ENCODE data around the gene FAM161A. TPM values are rescaled to one million over a fixed set of nuclear protein-coding genes. Genes with fewer than 3 reads are reported as not detected.
"Not testable (repeated sequence)": the region's sequence is repeated elsewhere in the genome, so short reads cannot be mapped to it uniquely, and the experiment has no call there.

FAM161A gene
- total RNA-seq, 1 donor from 2014 or later = 2.8 TPM

DNA sequence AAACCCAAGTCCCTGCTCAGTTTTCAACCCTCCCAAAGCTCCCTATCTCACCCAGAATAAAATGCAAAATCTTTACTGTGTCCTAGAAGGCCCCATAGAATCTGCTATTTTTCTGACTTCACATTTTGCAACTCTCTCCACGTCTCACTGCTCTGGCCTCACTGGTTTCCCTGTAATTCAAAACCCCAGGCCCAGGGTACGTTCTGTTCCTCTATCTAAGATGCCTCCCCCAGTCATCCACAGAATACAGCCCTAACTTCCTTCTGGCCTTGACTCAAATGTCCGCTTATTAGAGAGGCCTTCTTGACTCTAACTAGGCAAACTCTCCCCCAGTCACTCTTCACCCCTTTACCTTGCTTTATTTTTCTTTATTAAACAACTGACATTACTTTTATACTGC lies 42.0 kb downstream of the FAM161A start:
- peaks cover 4% of the 10 kb centered on the region for H3K27me3 ChIP-seq (ENCODE audit: insufficient read depth, low read length)
- Mint-ChIP-seq H3K9me3 (ENCODE audit: unreplicated experiment) (peaks cover 2% of the 10 kb centered on the region), H3K36me3 (ENCODE audit: low read depth, unreplicated experiment) (peaks cover 6% of the 10 kb centered on the region), H3K4me1 (ENCODE audit: low read depth, unreplicated experiment) (peaks cover 2% of the 10 kb centered on the region), H3K27ac (ENCODE audit: unreplicated experiment) (no peak overlapping the region), H3K4me3 (ENCODE audit: unreplicated experiment) (no peak overlapping the region), H3K27me3 (ENCODE audit: low read depth, unreplicated experiment) (peaks cover 16% of the 10 kb centered on the region)
- H3K4me2 ChIP-seq (ENCODE audit: low read length) = no peak overlapping the region
- no peaks in the 10 kb centered on the region for H3K9me3 ChIP-seq (ENCODE audit: insufficient read depth, low read depth, low read length)
- no peaks in the 10 kb centered on the region for H3K36me3 ChIP-seq (ENCODE audit: insufficient read depth, low read length)
- DNase-seq (ENCODE audit: low read depth) (no peak), FAIRE-seq (no peak)
- no peak overlapping the region for H3K9ac ChIP-seq (ENCODE audit: low read length)
- no peak for TF ChIP-seq EZH2 (IDR thresholded peaks at IDR 0.05; ENCODE audit: insufficient read depth, low read length)
- TF ChIP-seq, protein P1, sequence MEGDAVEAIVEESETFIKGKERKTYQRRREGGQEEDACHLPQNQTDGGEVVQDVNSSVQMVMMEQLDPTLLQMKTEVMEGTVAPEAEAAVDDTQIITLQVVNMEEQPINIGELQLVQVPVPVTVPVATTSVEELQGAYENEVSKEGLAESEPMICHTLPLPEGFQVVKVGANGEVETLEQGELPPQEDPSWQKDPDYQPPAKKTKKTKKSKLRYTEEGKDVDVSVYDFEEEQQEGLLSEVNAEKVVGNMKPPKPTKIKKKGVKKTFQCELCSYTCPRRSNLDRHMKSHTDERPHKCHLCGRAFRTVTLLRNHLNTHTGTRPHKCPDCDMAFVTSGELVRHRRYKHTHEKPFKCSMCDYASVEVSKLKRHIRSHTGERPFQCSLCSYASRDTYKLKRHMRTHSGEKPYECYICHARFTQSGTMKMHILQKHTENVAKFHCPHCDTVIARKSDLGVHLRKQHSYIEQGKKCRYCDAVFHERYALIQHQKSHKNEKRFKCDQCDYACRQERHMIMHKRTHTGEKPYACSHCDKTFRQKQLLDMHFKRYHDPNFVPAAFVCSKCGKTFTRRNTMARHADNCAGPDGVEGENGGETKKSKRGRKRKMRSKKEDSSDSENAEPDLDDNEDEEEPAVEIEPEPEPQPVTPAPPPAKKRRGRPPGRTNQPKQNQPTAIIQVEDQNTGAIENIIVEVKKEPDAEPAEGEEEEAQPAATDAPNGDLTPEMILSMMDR (IDR thresholded peaks at IDR 0.05; ENCODE audit: insufficient read depth, low read depth, low read length) = no peak
- H3K4me3 ChIP-seq (ENCODE audit: insufficient read depth, low read depth, low read length) = no peak overlapping the region
- H3K79me2 ChIP-seq (ENCODE audit: insufficient read depth, low read length) = no peaks in the 10 kb centered on the region
- H3K27ac ChIP-seq (ENCODE audit: low read depth, low read length) = no peak overlapping the region
- no peaks in the 10 kb centered on the region for H4K20me1 ChIP-seq (ENCODE audit: insufficient read depth, low read length)
- no peaks in the 10 kb centered on the region for H3K4me1 ChIP-seq (ENCODE audit: insufficient read depth, low read length)
- no peak overlapping the region for H2AFZ ChIP-seq (ENCODE audit: low read depth, low read length)

DNA sequence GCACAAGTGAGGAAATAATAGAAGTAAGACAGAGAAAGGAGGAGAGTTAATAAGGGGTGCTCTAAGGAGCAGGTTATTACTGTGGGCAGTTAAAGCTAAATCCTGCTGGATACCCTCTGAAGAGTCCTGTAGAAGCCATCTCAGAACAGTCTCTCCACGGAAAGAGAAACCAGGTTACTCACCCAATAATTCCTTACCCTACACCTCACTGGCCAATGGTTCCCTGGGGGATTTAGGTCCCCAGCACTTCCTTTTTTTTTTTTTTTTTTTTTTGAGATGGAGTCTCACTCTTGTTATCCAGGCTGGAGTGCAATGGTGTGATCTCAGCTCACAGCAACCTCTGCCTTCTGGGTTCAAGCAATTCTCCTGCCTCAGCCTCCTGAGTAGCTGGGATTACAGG lies 43.7 kb downstream of the FAM161A start:
- not testable (repeated sequence) for H3K27ac ChIP-seq (ENCODE audit: low read depth, low read length); H3K4me2 ChIP-seq (ENCODE audit: low read length); H3K36me3 Mint-ChIP-seq (ENCODE audit: low read depth, unreplicated experiment); H4K20me1 ChIP-seq (ENCODE audit: insufficient read depth, low read length); H3K27ac Mint-ChIP-seq (ENCODE audit: unreplicated experiment); H3K79me2 ChIP-seq (ENCODE audit: insufficient read depth, low read length); H3K27me3 ChIP-seq (ENCODE audit: insufficient read depth, low read length); H2AFZ ChIP-seq (ENCODE audit: low read depth, low read length); H3K4me1 ChIP-seq (ENCODE audit: insufficient read depth, low read length); H3K4me1 Mint-ChIP-seq (ENCODE audit: low read depth, unreplicated experiment); FAIRE-seq; H3K9ac ChIP-seq (ENCODE audit: low read length); DNase-seq (ENCODE audit: low read depth); H3K36me3 ChIP-seq (ENCODE audit: insufficient read depth, low read length); H3K9me3 Mint-ChIP-seq (ENCODE audit: unreplicated experiment); H3K9me3 ChIP-seq (ENCODE audit: insufficient read depth, low read depth, low read length); H3K4me3 ChIP-seq (ENCODE audit: insufficient read depth, low read depth, low read length); H3K4me3 Mint-ChIP-seq (ENCODE audit: unreplicated experiment)
- peaks cover 19% of the 10 kb centered on the region for H3K27me3 Mint-ChIP-seq (ENCODE audit: low read depth, unreplicated experiment)

DNA sequence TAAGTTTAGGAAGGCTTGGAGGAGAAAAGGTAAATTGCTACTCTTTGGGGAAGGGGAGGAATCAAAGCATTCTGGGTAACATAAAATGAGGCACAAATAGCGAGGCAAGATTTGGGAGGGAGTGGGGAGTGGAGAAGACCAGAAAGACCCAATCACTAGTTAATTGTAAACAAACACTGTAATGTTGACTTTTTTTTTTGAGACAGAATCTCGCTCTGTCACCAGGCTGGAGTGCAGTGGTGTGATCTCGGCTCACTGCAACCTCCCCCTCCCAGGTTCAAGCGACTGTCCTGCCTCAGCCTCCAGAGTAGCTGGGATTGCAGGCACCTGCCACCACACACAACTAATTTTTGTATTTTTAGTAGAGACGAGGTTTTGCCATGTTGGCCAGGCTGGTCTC lies 45.2 kb downstream of the FAM161A start:
- not testable (repeated sequence) for H3K4me3 Mint-ChIP-seq (ENCODE audit: unreplicated experiment); DNase-seq (ENCODE audit: low read depth); FAIRE-seq; H3K36me3 ChIP-seq (ENCODE audit: insufficient read depth, low read length); H2AFZ ChIP-seq (ENCODE audit: low read depth, low read length); H3K4me1 Mint-ChIP-seq (ENCODE audit: low read depth, unreplicated experiment); H3K9ac ChIP-seq (ENCODE audit: low read length); H3K9me3 ChIP-seq (ENCODE audit: insufficient read depth, low read depth, low read length); H3K27me3 ChIP-seq (ENCODE audit: insufficient read depth, low read length); H3K4me1 ChIP-seq (ENCODE audit: insufficient read depth, low read length); H3K4me3 ChIP-seq (ENCODE audit: insufficient read depth, low read depth, low read length); H3K27ac Mint-ChIP-seq (ENCODE audit: unreplicated experiment); H3K27ac ChIP-seq (ENCODE audit: low read depth, low read length); H3K4me2 ChIP-seq (ENCODE audit: low read length); H3K79me2 ChIP-seq (ENCODE audit: insufficient read depth, low read length); H4K20me1 ChIP-seq (ENCODE audit: insufficient read depth, low read length); H3K36me3 Mint-ChIP-seq (ENCODE audit: low read depth, unreplicated experiment); H3K9me3 Mint-ChIP-seq (ENCODE audit: unreplicated experiment)
- H3K27me3 Mint-ChIP-seq (ENCODE audit: low read depth, unreplicated experiment) = peaks cover 12% of the 10 kb centered on the region
